ENCODE results near the gene TCL1A.
"Not testable (repeated sequence)": the region's sequence is repeated elsewhere in the genome, so short reads cannot be mapped to it uniquely, and the experiment has no call there.

Gene TCL1A

DNA sequence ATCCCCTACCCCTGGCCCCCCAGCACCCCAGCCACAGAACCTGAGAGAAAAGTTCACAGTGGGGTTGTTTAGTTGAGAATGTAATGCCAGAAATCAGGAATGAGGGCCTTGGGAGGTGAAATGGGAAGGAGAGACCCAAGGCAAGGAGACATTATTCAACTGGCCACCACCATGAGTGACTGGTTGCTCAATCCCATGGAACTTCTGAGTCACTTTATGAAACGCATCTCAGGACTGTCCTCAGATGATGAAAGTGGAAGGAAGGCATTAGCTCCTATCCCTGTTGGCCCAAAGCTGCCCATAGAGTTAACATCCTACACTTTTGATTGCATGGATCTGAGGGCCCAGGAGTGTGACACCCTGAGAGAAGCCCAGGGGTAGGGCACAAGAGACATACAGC lies 25.4 kb upstream of the TCL1A start:
- H3K9me3 ChIP-seq (ENCODE audit: control insufficient read depth in 5 of 5, low read length in 5 of 5) = no peaks in the 10 kb centered on the region
- no peaks in the 10 kb centered on the region for H3K36me3 ChIP-seq (ENCODE audit: control insufficient read depth in 5 of 5, insufficient read depth in 5 of 5, low read length in 5 of 5)
- peaks cover 0 to 6% (median 0%) of the 10 kb centered on the region in 5 donors for H3K4me1 ChIP-seq (ENCODE audit: control insufficient read depth in 5 of 5, insufficient read depth in 5 of 5, low read length in 5 of 5)
- H3K27ac ChIP-seq (ENCODE audit: low read depth, low read length) = no peak overlapping the region
- H3K9ac ChIP-seq (ENCODE audit: low read length in 5 of 5) = no peak overlapping the region
- peaks cover 0 to 3% (median 0%) of the 10 kb centered on the region in 5 donors for H3K27me3 ChIP-seq (ENCODE audit: control insufficient read depth in 5 of 5, insufficient read depth in 4 of 5, low read length in 5 of 5)
- H3K4me3 ChIP-seq (ENCODE audit: low read depth in 1 of 5, low read length in 5 of 5) = no peak overlapping the region

DNA sequence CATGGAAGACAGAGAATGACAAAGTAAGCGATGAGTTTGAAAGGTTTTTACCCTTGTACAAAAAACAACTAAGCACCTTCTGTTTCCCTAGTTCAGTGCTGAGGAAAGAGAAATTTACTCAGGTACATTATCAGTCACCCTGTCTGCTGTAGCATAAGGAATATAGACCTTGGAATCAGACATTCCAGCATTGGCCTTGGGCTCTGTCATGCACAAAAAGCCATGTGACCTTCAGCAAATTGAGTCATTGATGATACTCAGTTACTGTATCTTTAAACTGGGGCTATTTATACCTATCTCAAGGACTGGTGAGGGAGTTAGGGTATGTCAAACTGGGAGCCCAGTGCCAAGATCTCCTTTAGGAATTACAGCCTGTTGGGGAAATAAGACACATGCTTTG lies 19.3 kb upstream of the TCL1A start:
- Histone ChIP-seq H3K4me1 (ENCODE audit: control insufficient read depth in 5 of 5, insufficient read depth in 5 of 5, low read length in 5 of 5) (no peaks in the 10 kb centered on the region), H3K9me3 (ENCODE audit: control insufficient read depth in 5 of 5, low read length in 5 of 5) (no peaks in the 10 kb centered on the region), H3K27ac (ENCODE audit: low read depth, low read length) (no peak overlapping the region), H3K27me3 (ENCODE audit: control insufficient read depth in 5 of 5, insufficient read depth in 4 of 5, low read length in 5 of 5) (peaks cover 0 to 6% (median 3%) of the 10 kb centered on the region in 5 donors), H3K36me3 (ENCODE audit: control insufficient read depth in 5 of 5, insufficient read depth in 5 of 5, low read length in 5 of 5) (no peaks in the 10 kb centered on the region), H3K9ac (ENCODE audit: low read length in 5 of 5) (no peak overlapping the region), H3K4me3 (ENCODE audit: low read depth in 1 of 5, low read length in 5 of 5) (no peak overlapping the region)

DNA sequence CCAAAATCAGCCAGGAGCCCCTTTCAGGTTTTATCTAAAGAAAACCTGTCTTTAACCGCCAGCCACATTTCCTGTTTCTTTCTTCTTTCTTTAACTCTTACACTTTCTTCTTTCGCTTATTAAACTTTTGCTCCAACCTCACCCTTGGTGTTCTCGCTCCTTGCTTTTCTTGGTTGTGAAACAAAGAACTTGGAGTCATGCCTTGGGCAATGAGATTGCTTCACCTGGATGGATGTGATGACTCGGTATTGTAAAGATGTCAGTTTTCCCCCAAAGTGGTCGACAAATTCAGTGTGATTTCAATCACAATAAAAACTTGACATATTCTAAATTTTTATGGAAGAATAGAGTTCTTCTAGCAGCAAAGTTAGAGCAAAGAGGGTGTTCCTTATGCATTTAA lies 16.2 kb upstream of the TCL1A start:
- peaks cover 0 to 3% (median 0%) of the 10 kb centered on the region in 5 donors for H3K9me3 ChIP-seq (ENCODE audit: control insufficient read depth in 5 of 5, low read length in 5 of 5)
- H3K36me3 ChIP-seq (ENCODE audit: control insufficient read depth in 5 of 5, insufficient read depth in 5 of 5, low read length in 5 of 5) = no peaks in the 10 kb centered on the region
- no peaks in the 10 kb centered on the region for H3K4me1 ChIP-seq (ENCODE audit: control insufficient read depth in 5 of 5, insufficient read depth in 5 of 5, low read length in 5 of 5)
- H3K4me3 ChIP-seq (ENCODE audit: low read depth in 1 of 5, low read length in 5 of 5) = no peak overlapping the region
- H3K27me3 ChIP-seq (ENCODE audit: control insufficient read depth in 5 of 5, insufficient read depth in 4 of 5, low read length in 5 of 5) = peaks cover 0 to 18% (median 5%) of the 10 kb centered on the region in 5 donors
- no peak overlapping the region for H3K9ac ChIP-seq (ENCODE audit: low read length in 5 of 5)
- H3K27ac ChIP-seq (ENCODE audit: low read depth, low read length) = no peak overlapping the region

DNA sequence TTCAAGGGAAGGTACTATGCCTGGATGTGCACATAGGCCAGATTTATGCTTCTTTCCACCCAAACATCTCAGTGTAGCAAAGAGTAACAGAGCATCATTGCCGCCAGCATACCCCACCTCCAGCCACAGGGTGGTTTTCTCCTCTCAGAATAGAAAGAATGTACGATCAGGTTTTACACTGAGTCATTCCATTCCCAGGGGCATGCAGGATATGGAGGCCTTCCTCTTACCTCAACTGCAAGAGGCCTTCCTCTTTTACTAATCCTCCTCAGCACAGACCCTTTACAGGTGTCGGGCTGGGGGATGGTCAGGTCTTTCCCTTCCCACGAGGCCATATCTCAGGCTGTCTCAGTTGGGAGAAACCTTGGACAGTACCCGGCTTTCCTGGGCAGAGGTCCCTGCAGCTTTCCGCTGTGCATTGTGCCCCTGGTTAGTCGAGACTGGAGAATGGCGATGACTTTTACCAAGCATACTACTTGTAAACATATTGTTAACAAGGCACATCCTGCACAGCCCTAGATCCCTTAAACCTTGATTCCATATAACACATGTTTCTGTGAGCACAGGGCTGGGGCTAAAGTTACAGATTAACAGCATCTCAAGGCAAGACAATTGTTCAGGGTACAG lies 15.6 kb upstream of the TCL1A start:
- not testable (repeated sequence) for H3K9me3 ChIP-seq (ENCODE audit: control insufficient read depth in 5 of 5, low read length in 5 of 5); H3K27ac ChIP-seq (ENCODE audit: low read depth, low read length); H3K9ac ChIP-seq (ENCODE audit: low read length in 5 of 5); H3K4me3 ChIP-seq (ENCODE audit: low read depth in 1 of 5, low read length in 5 of 5); H3K4me1 ChIP-seq (ENCODE audit: control insufficient read depth in 5 of 5, insufficient read depth in 5 of 5, low read length in 5 of 5); H3K36me3 ChIP-seq (ENCODE audit: control insufficient read depth in 5 of 5, insufficient read depth in 5 of 5, low read length in 5 of 5)
- H3K27me3 ChIP-seq (ENCODE audit: control insufficient read depth in 5 of 5, insufficient read depth in 4 of 5, low read length in 5 of 5) = peaks cover 0 to 20% (median 5%) of the 10 kb centered on the region in 5 donors

GRCh38 chr14:95727056-95727700 lies 13.3 kb upstream of the TCL1A start:
- H3K9ac ChIP-seq (ENCODE audit: low read length in 5 of 5) = no peak overlapping the region
- no peak overlapping the region for H3K4me3 ChIP-seq (ENCODE audit: low read depth in 1 of 5, low read length in 5 of 5)
- H3K9me3 ChIP-seq (ENCODE audit: control insufficient read depth in 5 of 5, low read length in 5 of 5) = peaks cover 0 to 20% (median 16%) of the 10 kb centered on the region in 5 donors
- H3K36me3 ChIP-seq (ENCODE audit: control insufficient read depth in 5 of 5, insufficient read depth in 5 of 5, low read length in 5 of 5) = no peaks in the 10 kb centered on the region
- no peaks in the 10 kb centered on the region for H3K4me1 ChIP-seq (ENCODE audit: control insufficient read depth in 5 of 5, insufficient read depth in 5 of 5, low read length in 5 of 5)
- H3K27ac ChIP-seq (ENCODE audit: low read depth, low read length) = no peak overlapping the region
- peaks cover 0 to 17% (median 5%) of the 10 kb centered on the region in 5 donors for H3K27me3 ChIP-seq (ENCODE audit: control insufficient read depth in 5 of 5, insufficient read depth in 4 of 5, low read length in 5 of 5)

DNA sequence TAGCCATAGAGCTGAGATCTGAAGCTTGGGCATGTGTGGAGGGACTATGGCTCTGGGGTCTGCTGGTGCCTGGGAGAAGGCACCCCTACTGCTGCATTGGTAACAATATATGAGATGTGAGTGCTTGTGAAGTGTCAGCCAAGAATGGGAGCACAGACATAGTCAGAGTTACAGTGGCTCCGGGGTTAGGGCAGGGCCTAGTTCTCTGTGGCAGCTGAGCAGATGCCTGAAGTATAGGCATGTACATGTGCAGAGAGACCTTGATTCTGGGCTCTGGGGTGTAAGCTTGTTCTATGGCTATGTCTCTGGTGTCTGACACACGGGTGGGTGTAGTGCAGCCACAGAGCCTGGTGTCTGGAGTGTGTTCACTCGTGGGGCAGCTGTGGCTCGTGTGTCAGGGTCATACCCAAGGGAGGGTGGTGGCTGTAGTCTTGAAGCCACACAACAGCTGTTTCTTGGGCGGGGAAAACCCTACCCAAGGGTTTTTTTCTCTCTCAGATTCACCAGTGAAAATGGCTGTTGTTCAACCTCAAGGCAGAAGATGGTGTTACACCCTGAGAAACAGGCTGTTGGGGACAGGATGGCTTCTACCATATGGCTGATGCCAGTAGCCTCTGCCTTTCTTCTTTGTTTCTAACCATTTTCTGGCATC lies 11.9 kb upstream of the TCL1A start:
- H3K9me3 ChIP-seq (ENCODE audit: control insufficient read depth in 5 of 5, low read length in 5 of 5) = peaks cover 3 to 26% (median 22%) of the 10 kb centered on the region in 5 donors
- H3K4me3 ChIP-seq (ENCODE audit: low read depth in 1 of 5, low read length in 5 of 5) = no peak overlapping the region
- H3K27ac ChIP-seq (ENCODE audit: low read depth, low read length) = no peak overlapping the region
- no peaks in the 10 kb centered on the region for H3K4me1 ChIP-seq (ENCODE audit: control insufficient read depth in 5 of 5, insufficient read depth in 5 of 5, low read length in 5 of 5)
- H3K9ac ChIP-seq (ENCODE audit: low read length in 5 of 5) = no peak overlapping the region
- peaks cover 0 to 17% (median 5%) of the 10 kb centered on the region in 5 donors for H3K27me3 ChIP-seq (ENCODE audit: control insufficient read depth in 5 of 5, insufficient read depth in 4 of 5, low read length in 5 of 5)
- H3K36me3 ChIP-seq (ENCODE audit: control insufficient read depth in 5 of 5, insufficient read depth in 5 of 5, low read length in 5 of 5) = no peaks in the 10 kb centered on the region

DNA sequence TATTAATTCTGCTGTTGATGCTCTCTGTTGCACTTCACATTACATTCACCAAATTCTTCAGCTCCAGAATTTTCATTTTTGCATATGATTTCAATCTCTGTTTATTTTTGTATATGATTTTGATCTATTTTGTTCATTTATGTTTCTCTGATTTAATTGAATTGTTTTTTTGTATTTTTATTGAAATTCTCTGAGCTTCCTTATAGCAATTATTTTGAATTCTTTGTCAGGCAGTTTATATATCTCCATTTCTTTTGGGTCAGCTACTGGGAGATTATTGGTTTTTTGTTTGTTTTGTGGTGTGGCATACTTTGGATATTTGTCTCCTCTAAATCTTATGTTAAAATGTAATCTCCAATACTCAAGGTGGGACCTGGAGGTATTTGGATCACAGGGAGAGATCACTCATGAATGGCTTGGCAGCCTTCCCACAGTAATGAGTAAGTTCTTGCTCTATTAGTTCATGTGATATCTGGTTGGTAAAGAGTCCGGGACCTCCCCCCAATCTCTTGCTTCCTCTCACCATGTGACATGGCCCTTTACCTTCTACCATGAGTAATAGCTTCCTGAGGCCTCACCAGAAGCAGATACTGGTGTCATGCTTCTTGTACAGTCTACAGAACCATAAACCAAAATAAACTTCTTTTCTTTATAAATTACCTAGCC lies 8.7 kb upstream of the TCL1A start:
- H3K9me3 ChIP-seq (ENCODE audit: control insufficient read depth in 5 of 5, low read length in 5 of 5) = peaks cover 3 to 27% (median 22%) of the 10 kb centered on the region in 5 donors
- H3K4me1 ChIP-seq (ENCODE audit: control insufficient read depth in 5 of 5, insufficient read depth in 5 of 5, low read length in 5 of 5) = no peaks in the 10 kb centered on the region
- H3K9ac ChIP-seq (ENCODE audit: low read length in 5 of 5) = no peak overlapping the region
- no peak overlapping the region for H3K4me3 ChIP-seq (ENCODE audit: low read depth in 1 of 5, low read length in 5 of 5)
- H3K27me3 ChIP-seq (ENCODE audit: control insufficient read depth in 5 of 5, insufficient read depth in 4 of 5, low read length in 5 of 5) = peaks cover 0 to 14% (median 2%) of the 10 kb centered on the region in 5 donors
- H3K27ac ChIP-seq (ENCODE audit: low read depth, low read length) = no peak overlapping the region
- no peaks in the 10 kb centered on the region for H3K36me3 ChIP-seq (ENCODE audit: control insufficient read depth in 5 of 5, insufficient read depth in 5 of 5, low read length in 5 of 5)

DNA sequence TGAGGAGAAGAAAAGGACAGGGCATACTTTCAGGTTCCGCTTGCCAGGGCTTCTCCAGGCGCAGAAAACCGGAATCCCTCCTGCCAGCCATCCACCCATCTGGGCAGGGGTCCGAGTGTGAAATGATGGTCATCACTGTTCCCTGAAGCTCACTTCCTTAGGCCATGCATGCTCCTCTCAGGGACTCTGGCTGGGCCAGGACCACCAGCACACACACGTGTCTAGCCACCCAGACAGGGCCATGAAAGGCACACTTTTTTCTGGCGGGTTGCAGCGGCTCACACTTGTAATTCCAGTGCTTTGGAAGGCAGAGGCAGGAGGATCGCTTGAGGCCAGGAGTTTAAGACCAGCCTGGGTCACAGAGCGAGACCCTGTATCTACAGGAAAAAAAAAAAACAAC lies 1.5 kb downstream of the TCL1A start:
- no peak overlapping the region for H3K27ac ChIP-seq (ENCODE audit: low read depth, low read length)
- no peak overlapping the region for H3K9ac ChIP-seq (ENCODE audit: low read length in 5 of 5)
- no peaks in the 10 kb centered on the region for H3K36me3 ChIP-seq (ENCODE audit: control insufficient read depth in 5 of 5, insufficient read depth in 5 of 5, low read length in 5 of 5)
- no peak overlapping the region for H3K4me3 ChIP-seq (ENCODE audit: low read depth in 1 of 5, low read length in 5 of 5)
- peaks cover 13 to 26% (median 16%) of the 10 kb centered on the region in 5 donors for H3K27me3 ChIP-seq (ENCODE audit: control insufficient read depth in 5 of 5, insufficient read depth in 4 of 5, low read length in 5 of 5)
- H3K9me3 ChIP-seq (ENCODE audit: control insufficient read depth in 5 of 5, low read length in 5 of 5) = peaks cover 0 to 4% (median 0%) of the 10 kb centered on the region in 5 donors
- no peaks in the 10 kb centered on the region for H3K4me1 ChIP-seq (ENCODE audit: control insufficient read depth in 5 of 5, insufficient read depth in 5 of 5, low read length in 5 of 5)

GRCh38 chr14:95711476-95712176 lies 2.3 kb downstream of the TCL1A start:
- Histone ChIP-seq H3K27ac (ENCODE audit: low read depth, low read length) (no peak overlapping the region), H3K9me3 (ENCODE audit: control insufficient read depth in 5 of 5, low read length in 5 of 5) (peaks cover 0 to 4% (median 0%) of the 10 kb centered on the region in 5 donors), H3K4me3 (ENCODE audit: low read depth in 1 of 5, low read length in 5 of 5) (no peak overlapping the region)

More at GRCh38 chr14:95711476-95712176, 2.3 kb downstream of the TCL1A start:
- Histone ChIP-seq H3K27me3 (ENCODE audit: control insufficient read depth in 5 of 5, insufficient read depth in 4 of 5, low read length in 5 of 5) (peaks cover 13 to 26% (median 16%) of the 10 kb centered on the region in 5 donors), H3K9ac (ENCODE audit: low read length in 5 of 5) (no peak overlapping the region), H3K36me3 (ENCODE audit: control insufficient read depth in 5 of 5, insufficient read depth in 5 of 5, low read length in 5 of 5) (no peaks in the 10 kb centered on the region), H3K4me1 (ENCODE audit: control insufficient read depth in 5 of 5, insufficient read depth in 5 of 5, low read length in 5 of 5) (no peaks in the 10 kb centered on the region)

Data from subcutaneous abdominal adipose tissue (tissue), 5 donors.